GM21367 (cell line): Measurements from ENCODE around the gene TMEM263.

Experiments used
- ATAC-seq: cut with Tn5 transposase; IDR thresholded peaks from one replicate; pipeline ENCODE4 v1.9.1; 2021; ENCODE audit not compliant: unreplicated experiment

The TMEM263 gene

DNA sequence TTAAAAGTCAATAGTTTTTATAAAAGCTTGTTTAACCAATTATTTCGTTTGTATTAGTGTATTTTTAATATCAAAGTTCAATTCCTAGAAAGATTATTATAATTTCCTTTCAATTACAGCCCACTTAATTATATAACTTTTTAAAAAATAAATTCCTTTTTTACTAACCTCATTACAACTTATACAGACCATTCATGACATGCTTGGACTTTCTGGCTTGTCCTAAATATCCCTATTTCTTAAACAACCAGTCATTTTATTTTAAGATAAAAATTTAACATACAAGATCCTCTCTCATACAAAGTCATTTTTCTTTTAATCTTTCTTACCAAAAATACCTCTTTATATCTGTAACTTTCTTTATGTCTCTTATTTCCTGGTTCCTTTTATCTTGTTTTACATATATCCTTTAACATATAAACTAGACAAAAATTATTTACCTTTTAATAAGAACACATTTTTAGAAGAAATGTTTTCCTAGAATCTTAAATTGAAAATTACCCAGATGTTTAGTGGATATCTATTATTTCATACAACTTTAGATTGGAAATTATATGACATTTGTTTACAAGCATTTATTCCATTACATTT, 10.4 kb upstream of the TMEM263 start:
- ATAC-seq: no peak

DNA sequence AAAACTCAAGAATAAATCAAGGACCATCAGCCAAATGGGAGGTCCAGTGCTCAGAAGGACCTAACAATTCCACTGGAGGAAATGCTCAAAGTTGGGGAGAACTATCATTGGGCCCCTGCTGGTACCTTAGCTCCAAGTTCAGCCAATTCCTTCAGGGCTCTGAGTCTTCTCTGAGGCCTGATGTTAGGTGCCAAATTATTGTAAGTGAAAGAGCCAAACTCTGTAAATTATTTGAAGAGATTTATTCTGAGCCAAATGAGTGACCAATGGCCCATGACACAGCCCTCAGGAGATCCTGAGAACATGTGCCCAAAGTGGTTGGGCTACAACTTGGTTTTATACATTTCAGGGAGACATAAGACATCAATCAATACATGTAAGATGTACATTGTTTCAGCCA, 8.2 kb upstream of the TMEM263 start:
- no peak for ATAC-seq

DNA sequence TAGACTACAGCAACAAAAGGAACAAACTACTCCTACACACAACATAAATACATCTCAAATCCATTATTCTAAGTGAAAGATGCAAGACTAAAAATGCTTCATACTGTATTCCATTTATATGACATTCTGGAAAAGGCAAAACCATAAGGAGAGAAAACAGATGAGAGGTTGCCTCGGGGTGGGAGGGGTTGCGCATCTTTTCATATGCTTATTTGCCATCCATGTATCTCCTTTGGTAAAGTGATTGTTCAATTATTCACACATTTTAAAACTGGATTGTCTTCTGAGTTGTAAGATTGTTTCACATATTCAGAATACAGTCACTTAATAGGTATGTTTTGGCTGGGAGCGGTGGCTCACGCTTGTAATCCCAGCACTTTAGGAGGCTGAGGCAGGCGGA, 5.1 kb upstream of the TMEM263 start:
- no peak for ATAC-seq

DNA sequence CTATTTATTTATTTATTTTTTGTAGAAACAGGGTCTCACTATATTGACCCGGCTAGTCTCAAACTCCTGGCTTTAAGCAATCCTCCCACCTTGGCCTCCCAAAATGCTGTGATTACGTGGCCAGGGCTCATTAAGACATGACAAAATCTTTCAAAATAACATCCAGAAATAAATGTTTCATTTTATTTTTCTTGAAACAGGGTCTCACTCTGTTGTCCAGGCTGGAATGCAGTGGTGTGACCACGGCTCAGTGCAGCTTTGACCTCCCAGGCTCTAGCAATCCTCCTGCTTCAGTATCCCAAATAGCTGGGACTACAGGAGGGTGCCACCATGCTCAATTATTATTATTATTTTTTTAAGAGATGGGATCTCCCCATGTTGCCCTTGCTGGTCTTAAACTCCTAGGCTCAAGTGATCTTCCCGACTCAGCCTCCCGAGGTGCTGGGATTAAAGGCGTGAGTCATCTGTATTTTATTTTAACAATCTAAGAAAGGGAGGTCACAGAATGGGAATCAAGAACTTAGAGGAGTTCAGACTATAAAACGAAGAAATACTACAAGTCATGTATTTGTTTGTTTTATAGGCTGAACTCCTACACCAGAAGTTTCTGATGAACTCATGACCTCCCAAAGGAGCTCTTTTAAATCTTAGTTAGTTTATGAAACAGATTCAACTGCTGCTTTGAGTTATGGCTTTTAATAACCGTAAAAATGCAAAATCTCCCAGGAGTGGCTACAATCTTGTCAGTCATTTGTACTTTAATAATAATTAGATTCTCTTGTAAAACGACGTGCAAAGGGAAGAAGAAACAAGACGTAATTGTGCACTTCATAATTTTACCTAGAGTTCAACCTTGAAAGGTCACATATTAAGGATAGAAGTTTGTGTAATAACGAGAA, 2.1 kb upstream of the TMEM263 start:
- ATAC-seq: no peak

DNA sequence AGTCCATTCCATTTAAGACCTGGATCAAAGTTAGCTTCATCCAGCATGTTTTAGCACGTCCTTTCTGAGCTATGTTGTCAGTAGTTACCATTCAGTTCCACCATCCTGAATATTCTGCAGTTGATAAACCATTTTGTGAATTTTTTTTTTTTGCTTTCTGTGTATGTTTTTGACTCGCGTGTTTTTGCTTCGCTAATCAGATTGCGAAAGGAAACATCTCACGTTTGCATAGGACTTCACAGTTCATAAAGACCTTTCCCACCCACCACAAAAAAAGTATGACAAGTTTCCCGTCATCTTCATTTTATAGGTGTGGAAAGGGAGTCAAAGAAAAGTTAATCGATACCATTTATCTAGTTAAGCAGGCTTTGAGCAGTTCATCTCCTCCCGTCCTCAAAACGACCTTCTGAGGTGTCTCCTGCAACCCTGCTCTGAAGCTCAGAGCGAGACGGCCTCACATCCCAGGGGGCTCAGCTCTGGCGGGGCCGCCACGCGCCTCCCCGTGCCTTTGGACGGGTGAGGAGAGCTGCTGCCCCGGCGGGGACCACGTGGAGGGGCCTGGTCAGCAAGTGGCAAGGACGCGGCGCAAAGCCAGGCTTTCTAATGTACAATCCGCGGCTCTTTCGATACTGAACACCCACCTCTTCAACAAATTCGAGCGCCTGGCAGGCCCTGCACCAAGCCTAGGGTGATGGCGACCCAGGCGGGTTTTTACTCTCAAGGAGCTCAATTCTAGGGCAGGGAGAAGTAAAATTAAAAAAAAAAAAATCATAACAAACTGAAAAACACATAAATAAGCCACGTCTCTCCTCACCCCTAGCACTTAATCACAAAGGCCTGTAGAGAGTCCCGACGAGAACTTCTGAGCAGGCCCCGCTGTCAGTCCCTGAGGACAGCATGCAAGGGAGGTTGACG, 988 bp upstream of the TMEM263 start:
- ATAC-seq: peak; percentile 1

DNA sequence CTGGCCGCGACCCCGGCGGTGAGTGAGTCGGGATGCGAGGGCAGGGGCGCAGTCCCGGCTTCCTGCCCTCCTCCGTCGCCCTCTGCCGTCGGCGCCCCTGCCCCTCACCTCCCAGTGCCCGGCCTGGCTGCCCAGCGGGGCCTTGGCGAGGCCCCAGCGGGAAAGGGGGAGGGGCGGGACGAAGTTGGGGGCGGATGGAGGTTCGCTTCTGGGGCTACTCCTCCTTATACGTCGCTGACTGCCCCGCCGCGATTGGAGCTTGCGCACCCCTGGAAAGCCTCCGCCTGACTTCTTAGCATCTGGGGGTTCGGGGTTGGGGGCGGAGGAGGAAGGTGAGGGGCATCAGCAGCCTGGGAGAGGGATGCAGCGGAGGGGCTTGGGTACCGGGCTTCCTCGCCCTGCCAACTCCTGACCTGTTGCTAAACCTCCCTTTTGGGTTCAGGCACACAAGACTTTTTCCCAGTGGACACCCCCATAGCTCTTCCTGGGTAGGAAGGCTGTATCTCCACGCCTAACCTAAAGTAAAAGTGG, 406 bp downstream of the TMEM263 start:
- peak; percentile 24 for ATAC-seq

DNA sequence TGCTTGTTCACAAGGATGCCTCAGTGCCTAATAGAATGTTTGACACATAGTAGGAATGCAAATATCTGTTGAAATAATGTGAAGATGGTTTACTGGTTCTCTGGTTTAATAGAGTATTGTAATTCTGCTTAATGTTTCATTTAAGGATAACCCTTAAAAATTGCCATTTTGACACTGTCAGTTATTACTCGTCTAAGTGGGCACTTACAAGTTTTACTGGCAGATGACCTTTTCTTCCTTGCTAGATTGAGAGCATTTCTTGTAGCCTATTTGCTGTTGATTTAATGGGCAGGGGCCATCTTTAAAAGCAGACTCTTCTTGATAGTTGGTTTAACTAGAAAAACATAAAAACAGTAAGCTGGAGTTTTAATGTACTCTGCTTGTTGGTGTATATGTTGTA, 1.9 kb downstream of the TMEM263 start:
- no peak for ATAC-seq

DNA sequence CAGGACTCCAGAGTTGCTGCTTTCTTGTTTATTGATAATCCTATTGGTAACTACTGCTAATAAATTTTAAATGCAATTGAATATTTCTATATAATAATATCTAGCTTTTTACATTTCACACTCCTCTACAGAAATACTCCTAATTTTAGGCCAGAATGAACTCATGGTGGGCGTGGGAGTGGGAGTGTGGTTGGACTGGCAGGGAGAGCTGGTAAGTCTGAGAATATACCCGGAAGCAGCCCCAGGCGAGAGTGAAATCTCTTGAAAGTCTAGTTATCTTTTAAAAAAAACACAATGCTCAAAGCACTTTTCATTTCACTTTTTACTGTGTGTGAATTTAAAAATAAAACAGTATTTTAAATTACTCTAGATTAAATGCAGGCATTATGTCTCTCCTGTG, 4.7 kb downstream of the TMEM263 start:
- ATAC-seq: no peak

DNA sequence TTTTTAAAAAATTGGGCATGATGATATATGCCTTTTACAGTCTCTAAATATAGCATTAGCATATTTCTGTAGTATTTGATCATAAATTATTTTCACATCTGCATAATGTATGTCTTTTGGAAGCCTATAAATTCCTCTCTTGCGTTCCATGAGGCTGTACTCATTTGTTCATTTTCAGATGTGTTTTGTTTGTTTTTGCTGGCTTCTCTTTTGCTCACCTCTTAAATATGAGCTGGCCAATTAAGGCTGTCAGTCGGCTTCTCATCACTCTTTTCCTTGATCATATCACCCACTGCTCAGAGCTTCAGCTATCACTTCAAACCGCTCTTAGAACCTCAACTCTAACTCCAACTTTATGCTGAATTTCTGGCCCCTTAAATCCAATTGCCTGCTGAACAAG, 6.6 kb downstream of the TMEM263 start:
- no peak for ATAC-seq

DNA sequence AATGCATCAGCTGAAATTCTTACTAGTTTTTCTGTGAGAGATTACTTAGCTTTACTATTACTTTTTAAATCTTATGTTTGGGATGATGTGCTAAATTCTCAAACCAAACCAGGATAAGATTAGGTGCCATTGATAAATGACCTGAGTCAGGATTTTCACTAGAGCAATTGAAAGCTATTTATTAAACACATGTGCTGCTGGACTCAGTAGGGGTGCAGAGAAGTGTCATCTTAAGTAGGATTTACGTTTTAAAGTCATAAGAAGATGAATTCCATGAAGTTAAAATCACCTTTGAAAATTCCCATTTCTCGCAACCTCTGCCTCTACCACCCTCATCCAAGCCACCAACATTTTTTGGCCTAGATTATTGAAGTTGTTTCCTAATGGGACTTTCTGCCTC, 8.8 kb downstream of the TMEM263 start:
- ATAC-seq: no peak

DNA sequence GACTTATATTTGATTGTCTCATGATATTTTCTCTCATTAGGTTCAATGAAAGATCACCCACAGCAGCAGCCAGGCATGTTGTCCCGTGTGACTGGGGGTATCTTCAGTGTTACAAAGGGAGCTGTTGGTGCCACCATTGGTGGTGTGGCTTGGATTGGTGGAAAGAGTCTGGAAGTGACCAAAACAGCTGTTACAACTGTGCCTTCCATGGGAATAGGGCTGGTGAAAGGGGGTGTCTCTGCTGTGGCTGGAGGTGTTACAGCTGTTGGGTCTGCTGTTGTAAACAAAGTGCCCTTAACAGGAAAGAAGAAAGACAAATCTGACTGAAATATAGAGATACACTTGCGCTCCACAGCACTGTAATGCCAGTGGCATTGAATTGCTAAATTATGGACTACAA, 15.4 kb downstream of the TMEM263 start:
- no peak for ATAC-seq

DNA sequence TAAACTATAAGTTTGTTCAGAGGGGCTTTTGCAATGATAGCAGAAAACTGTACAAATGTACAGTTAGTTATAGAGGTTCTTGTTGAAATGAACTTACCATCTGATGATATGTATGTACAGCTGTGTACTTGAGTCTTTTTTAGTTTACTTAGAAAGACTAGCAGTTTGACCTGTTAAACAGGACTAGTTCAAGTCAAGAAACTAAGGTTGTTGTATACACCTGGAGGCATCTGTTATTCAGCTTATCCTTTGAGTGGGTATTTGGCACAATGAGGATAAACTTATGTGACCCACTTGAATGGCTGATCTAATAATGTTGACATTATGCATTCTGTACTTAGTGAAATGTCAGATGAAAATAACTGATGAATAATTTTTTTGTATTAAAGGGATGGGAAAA, 17.8 kb downstream of the TMEM263 start:
- ATAC-seq: no peak

DNA sequence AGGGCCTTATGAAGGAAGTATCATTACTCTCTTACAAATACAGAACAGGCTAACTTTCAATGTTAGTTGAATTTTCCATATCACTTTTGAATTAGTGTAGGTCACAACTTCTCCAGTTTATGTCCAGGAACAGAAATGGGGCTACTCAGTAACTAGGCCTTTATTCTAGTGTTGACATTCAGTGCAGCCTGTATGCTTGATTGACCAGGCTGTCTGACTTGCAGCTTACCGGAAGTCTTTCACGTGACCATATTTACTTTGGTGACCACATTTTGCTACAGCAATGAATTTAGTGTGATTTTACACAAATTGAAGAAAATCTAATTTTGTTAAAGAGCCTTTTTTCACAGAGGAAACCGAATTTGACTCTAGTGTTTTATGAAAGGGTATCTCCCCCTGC, 18.8 kb downstream of the TMEM263 start:
- no peak for ATAC-seq

DNA sequence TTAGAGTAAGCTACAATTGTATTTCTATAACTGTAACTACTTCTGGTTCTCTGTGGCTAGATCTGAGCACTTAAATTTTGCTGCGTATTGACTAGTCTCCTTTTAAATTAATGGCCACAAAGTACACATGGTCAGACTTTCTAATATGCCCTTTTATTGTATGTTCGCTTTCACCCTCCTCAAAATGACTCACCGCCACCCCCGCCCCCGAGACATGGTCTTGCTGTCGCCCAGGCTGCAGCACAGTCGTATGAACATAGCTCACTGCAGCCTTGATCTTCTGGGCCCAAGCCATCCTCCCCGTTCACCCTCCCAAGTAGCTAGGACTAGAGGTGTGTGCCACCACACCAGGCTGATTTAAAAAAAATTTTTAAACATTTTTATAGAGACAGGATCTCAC, 19.4 kb downstream of the TMEM263 start:
- ATAC-seq: no peak

DNA sequence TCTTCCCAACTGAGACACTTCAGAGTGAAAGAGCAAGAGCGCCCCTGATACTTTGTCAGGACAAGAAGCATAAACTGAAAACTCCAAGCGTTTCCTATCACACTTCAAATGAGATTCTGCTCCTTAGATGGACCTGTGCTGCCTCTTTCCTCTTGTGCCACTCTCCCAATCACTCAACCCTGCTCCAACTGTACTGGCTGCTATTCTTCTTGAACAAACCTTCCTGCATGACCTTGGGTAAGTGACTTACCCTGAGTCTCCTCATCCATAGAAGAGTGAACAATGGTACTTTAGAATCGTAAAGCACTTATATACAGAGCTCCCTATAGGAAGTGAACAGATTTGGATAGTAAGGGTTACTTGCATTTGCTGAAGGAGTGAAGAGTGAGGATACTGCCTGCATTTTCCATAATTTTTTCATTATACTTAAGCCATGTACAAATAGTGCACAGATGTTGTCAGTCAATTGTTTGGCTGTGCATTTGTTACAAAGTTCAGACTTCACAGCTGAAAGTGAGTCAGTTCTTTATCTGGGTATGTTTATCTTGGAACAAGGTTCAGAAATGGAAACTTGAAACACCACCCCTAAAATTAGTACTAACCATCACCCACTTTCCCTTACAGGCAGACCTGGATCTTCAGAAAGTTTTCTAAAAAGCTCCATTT, 20.4 kb downstream of the TMEM263 start:
- no peak for ATAC-seq

DNA sequence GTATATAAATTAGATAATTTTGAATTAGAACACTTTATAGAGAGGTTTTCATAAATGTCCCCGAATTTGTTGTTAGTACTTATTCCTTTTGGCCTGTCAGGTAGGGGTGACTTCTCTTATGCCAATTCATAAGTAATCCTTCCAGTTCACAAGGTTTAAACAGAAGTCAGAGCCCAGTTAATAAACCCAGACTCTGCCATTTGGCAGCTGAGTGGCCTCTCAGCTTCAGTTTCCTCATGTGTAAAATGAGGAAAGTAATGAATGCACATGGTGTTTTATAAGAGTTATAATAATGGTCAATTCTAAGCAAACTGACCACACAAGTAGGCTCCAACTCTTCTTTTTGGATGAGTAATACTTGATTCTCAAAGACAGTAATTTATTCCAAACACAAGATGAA, 21.0 kb downstream of the TMEM263 start:
- ATAC-seq: no peak

DNA sequence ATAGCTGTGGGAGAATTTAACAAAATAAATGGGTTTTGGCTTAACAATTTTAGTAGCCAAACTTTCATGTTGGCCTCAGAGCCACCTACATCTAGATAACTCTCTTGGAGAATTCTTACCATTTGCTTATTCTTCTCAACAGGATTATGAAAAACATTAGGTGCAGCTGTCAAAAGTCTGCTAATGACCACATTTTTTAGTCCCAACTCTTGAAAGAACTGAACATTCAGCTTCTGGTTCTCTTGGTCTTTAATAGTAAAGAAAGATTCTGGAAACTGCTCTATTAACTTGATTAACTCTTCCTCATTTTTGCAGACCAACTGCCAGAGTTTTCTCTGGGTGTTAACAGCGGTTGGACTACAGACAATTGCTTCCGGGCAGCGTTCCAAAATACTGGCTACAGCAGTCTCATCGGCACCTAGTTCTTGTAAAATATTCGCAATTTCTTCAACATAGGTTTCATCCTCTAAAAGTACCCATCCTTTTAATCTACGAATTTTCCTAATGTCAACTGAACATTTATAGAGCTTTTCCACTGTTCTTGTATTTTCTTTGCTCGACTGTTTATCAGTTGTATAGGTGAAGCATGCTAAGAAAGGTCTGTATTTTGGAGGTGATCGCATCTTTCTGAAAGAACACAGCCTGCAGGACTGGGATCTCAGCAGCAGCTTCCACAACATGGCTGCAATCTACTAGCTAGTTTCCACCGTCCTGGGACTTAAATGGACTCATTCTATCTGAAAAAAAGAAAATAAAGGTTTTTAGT, 22.5 kb downstream of the TMEM263 start:
- no peak for ATAC-seq

DNA sequence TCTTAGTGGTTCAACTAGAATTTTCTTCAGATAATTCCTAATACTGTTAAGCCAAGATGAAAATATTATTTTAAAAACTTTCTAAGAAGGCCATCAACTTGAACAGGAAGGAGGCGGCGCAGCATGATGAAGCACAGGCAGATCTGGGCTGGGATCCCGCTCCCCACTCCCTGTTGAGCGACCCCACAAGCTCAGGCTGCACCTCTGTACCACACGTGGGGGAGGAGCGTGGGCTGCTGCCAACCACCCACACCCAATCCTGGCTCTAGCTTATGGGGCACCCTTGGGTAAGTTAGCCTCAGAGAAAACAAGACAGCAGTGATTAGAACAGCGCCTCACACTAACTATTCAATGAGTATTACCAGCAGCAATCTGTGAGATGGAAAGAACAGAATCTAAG, 25.2 kb downstream of the TMEM263 start:
- no peak for ATAC-seq

DNA sequence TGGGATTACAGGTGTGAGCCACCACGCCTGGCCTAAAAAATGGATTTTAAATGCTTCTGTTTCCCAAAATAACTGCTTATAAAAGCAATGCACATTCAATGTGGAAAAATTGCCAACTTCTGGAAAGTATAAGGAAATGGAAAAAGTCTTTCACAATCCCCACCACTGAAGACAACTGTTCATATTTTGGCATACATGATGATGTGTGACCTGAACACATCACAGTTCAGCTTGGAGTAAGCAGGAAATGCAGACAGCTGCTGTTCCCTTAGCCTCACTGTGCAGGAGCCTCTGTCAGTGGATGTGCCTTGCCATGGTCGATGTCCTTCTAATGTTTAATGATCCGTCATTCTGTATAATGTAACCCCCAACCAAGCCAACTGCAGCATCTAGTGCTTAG, 26.1 kb downstream of the TMEM263 start:
- no peak for ATAC-seq

DNA sequence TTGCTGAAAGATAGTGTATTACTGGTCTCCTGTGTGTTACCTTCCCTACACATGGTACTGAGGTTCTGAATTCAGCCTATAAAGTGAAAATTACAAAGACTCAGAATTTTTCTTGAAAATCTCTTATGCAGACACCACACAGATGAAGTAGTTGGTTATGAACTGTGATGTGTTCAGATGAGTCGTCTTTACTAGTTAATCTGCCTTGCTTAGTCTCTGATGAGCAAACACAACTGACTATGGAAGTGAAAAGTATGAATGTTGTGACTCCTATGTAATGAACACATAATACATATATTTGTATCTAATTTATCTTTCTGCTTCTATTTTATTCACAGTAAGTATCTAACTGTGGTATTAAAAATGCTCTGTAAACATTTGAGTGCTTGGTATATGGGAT, 26.5 kb downstream of the TMEM263 start:
- no peak for ATAC-seq
